GM10847 (cell line): ENCODE results near the gene TRAPPC2L.

Experiments
- POLR2A ChIP-seq: IDR thresholded peaks from 2 replicates; pipeline ENCODE4 v1.6.1; 2011; ENCODE audit not compliant: insufficient read length; ENCODE audit errors: extremely low read depth

Gene TRAPPC2L

DNA sequence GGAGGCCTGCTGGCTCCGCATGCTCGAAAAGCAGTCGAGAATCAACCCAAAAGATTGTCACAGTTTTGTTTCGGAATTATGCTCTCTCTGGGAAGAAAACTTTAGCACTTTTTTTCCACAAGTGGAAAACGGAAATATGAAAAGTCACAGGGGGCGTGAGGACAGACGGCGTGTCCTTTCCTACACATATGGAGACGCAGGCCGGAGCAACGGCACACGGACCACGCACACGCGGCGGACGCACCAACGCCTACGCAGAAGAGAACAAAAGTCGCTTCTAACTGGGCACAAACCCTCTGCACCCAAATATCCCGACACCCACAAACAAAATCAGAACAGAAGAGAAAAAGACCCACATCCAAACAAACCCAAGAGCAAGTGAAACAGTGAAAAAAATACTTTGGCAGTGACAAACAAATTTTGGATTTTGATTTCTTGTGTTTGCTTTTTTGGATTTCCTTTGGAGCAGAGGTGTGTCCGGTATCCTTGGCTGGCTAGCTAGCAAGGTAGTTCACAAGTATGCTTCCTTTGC, 18.8 kb downstream of the TRAPPC2L start:
- no peak for TF ChIP-seq POLR2A

DNA sequence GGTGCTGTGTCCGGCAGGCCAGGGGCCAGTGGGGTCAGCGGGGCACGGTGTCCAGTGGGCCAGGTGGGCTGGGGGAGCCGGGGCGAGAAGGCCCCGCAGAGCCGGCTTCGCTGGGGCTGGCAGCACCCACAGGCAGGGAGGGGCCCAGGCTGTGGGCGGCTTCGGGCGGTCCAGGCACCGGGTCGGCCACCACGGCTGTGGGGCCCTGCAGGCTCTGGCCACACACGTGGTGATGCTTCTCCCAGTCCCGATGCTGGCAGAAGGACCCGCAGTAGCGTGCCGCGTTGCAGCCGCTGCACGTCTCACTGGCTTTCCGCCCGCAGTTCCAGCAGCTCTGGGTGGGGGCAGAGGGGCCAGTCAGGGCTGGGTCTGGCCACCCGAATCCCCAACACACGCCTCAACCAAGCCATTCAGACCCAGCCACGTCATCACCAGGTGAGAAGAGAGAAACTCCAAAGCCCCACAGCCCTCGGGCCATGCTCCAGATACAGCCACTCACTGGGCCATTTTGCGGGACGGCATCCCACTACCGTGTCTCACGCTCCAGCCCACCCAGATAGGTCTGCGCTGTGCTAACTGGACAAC, 20.1 kb downstream of the TRAPPC2L start:
- TF ChIP-seq POLR2A, result no peak

DNA sequence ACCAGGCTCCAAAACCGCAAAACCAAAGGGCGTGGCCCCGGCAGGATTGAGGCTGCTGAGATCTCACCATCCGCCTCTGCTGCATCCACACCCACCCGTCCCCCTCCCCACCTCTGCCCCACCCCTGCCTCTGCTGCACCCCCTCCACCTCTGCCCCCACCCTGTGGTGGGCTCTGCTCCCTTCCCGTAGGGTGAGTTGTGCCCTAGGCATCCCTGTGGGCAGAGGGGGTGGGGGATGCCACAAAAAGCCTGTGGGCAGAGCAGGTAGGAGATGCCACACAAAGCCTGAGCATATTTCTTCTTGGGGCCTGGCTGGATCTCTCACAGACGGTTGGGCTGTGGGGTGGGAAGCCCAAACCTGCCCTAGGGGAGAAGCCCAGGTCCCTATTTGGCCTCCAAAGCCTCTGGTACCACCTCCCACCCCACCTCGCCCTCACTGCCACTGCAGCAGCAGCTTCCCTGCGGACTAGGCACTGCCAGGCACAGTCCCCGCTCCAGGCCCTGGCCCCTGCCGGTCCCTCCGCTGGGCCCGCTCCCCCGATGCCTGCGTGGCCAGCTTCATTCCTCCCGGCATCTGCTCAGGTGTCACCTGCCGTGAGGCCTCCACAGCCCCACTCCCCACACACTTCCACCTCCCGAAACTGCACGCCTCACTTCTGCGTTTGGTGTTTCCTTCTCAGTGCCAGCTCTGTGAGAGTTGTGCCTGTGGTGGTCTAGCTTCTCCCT, 20.8 kb downstream of the TRAPPC2L start:
- TF ChIP-seq POLR2A, result no peak

DNA sequence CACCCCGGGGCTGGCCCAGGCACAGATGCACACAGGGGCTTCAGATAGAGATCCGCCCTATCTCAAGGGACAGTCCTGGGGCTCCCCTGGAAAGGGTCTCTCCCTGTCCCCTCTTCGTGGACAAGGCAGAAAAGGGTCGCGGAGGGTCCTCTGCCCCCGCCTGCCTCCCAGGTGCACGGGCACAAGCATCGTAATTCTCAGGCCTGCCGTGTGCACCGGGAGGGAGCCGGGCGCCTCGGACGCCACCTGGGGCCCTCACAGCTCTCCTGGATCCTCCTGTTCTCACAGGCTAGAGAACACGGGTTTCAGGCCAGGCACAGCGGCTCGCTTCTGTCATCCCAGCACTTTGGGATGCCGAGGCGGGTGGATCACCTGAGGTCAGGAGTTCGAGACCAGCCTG, 21.4 kb downstream of the TRAPPC2L start:
- TF ChIP-seq POLR2A, result no peak

DNA sequence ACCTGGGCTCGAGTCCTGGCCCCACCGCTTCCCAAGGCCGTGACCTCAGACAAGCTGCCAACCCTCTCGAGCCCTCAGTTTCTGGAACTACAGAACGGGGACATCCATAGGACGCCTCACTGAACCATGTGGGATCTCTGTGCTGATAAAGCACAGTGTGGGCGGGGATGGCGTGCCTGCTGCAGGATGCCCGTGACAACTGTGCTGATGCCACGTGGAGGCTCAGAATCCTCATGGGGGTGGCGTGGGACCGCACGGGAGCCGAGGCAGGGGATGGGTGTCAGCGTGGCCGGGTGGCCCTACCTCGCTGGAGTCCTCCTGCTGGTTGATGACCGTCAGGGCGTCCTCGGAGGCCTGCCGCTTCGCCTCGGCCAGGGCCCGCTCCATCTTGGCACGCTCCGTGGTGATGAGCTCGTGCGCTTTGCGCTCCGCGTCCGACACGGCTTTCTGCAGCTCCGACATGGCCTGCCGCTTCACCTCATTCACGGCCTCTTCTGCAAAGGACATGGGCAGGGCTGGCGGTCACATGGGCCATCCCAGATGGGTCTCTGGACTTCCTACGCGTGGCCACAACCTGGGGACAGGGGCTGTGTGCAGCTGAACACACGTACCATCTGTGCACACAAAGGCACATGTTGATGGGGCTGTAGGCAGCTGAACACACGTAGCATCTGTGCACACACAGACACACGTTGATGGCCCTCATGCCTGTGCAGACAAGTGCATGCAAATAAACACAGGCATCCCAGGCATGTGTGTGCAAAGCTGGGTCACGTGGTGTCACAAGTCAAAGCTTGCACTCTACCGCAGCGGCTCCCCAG, 22.2 kb downstream of the TRAPPC2L start:
- TF ChIP-seq POLR2A, result no peak

DNA sequence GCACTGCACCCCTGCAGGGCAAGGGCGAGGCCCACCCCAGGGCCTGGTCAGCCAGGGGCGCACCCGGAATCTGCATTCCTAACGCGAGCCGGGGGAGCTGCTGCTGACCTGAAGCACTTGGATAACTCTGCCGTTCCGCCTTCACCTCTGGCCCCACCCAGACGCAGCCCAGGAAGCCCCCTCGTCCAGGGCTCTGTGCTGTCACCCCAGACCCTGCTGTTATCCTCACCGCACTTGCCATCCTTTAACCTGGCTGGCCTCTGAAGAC, 22.8 kb downstream of the TRAPPC2L start:
- TF ChIP-seq POLR2A, result no peak

DNA sequence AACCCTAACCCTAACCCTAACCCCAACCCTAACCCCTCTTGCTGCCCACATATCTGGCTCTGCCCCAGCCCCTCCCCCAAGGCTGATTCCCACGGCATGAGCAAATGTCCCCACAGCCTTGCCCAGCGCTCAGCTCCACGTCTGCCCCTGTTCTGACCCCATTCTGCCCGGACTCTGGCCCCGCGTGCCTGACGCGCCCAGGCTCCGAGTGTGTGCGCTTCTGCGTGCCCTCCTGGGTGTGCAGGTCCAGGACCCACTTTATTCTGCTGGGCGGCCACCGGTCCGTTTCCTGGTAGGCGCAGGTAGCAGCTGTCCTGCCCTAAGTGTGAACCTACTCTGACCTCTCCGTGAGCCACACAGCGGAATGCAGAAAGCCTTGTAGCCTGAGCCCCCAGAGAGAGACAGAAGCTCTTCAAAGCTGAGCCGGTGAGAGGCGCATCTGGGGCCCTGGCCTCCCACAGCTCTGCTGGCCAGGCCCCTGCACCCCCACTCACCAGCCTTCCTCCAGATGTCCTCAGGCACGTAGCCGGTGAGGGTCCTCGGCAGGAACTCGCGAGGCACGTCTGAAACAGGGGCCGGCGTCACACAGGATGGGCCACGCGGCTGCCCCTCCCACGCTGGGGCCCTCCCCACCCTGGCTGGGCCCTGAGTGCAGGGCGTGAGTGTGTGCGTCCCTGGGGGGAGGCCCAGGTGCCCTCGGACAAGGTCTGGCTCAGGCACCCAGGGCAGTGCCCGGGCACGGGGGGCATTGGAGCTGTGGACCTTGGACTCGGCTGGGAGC, 23.5 kb downstream of the TRAPPC2L start:
- TF ChIP-seq POLR2A, result no peak

DNA sequence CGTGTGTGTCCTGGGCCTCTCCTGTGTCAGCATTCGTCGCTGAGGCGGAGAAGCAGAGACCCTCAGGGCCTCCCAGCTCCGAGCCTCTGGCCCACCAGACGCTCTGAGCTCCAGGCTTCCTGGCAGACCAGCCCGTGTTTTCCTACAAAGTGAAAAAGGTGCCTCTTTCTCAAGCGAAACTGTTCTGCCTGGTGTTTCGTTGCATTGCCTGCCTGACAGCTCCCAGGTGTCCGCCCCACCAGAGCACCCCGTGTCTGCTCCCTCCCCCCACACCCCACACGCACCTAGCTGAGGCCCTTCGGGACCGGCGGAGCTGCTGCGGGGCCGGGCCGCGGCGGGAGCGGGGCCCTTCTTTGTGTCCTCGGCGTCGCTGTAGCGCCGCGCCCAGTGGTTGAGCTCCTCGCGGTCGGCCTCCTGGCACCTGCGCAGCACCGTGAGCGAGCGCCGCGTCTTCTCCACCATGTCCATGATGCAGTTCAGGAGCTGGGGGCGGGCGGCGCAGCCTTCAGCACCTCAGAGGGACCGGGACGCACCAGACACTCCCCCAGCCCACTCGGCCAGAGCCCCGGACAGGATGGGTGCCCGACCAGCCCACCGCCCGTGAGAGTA, 24.2 kb downstream of the TRAPPC2L start:
- TF ChIP-seq POLR2A, result no peak

DNA sequence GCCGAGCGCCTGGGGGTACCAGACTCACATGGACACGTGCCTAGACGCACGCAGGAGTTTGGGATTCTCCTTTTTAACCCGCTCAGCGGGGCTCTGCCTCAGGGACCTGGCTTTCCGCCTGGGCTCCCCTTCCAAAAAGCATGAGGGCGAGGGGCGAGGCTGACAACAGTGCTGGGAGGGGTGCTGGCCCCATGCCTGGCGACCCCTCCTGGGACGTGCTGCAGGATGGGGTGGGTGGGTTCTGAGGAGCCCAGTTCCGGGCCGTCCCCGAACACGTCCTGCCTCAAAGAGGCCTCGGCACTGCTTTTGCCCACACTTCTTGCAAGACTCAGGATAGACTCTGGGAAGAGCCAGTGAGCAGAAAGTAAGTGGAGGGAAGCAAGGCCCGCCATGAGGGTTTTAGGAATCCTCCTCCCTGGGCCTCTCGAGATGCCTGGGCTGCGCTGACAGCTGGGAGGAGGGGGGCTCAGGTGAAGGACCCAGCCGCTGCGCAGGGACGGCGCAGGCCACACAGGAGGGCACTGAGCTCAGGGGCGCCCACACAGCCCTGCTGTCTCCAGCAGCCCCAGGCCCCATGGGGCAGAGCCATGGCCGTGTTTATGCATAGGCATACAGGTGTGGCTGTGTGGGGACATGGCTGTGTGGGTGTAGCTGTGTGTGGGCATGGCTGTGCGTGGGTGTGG, 24.9 kb downstream of the TRAPPC2L start:
- no peak for TF ChIP-seq POLR2A

DNA sequence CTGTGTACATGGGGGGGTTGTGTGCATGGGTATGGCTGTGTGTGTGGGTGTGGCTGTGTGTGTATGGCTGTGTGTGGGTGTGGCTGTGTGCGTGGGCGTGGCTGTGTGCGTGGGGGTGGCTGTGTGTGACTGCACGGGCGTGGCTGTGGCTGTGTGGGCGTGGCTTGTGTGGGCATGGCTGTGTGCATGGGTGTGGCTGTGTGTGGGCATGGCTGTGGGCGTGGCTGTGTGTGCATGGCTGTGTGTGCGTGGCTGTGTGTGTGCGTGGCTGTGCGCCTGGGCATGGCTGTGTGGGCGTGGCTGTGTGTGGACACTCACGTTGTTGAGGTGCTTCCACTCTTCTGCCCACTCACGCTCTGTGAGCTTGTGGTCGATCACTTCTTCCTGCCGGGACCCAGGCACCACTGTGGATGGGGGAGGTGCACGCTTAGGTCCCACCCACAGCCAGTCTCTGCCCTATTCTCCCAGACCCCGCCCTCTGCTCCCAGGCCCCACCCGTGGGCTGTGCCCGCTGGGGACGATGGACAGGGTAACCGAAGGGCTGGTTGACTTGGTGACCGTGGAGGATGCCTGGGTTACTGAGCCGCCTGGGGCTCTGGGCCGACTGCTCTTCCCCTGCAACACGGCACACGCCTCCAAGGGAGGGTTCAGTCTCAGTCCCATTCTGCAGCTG, 25.6 kb downstream of the TRAPPC2L start:
- TF ChIP-seq POLR2A, result no peak

DNA sequence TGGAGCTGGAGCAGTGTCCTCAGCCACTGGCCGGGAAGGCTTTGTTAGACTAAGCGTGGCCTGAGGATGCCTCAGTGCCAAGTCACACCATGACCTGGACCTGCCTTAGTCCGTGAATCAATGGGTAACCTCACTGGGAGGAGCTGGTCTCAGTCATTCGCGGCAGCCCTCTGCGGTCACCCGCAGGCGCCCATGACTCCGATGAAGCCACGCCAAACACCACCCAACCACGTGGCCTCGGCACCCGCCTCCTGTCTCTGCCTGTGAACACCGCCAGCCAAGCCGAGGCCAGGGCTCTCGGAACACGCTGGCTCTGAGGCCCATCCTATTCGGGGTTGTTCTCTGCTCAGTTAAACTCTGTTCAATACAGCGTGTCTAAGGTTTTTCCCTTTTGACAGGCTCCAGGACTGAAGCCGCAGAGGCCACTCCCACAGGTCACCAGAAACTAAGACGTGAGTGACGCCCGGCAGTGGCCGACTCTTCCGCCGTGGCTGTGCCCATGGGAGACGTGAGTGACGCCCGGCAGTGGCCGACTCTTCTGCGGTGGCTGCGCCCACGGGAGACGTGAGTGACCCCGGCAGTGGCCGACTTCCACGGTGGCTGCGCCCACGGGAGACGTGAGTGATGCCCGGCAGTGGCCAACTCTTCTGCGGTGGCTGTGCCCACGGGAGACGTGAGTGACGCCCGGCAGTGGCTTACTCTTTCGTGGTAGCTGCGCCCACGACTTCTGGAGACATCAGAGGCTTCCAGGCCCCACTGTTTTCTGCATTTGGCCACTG, 26.4 kb downstream of the TRAPPC2L start:
- no peak for TF ChIP-seq POLR2A

DNA sequence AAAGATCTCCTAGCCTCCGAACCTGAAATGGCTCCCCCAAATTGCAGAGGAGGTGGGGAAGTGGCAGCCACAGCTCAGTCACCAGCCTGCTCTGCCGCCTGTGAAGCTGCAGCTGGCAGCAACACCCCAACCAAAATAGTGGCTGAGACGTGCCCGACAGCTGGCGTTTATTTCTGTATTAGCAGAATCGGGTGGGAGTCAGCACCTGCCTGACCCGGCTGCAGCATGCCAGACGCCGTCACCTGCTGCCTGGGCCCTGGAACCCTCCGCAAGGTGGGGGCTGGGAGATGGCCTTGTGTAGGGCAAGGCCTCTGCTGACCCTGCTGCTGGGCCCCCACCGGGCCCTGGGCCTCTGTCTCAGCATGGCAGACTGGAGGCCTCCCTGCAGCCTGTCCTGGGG, 27.0 kb downstream of the TRAPPC2L start:
- TF ChIP-seq POLR2A, result no peak

DNA sequence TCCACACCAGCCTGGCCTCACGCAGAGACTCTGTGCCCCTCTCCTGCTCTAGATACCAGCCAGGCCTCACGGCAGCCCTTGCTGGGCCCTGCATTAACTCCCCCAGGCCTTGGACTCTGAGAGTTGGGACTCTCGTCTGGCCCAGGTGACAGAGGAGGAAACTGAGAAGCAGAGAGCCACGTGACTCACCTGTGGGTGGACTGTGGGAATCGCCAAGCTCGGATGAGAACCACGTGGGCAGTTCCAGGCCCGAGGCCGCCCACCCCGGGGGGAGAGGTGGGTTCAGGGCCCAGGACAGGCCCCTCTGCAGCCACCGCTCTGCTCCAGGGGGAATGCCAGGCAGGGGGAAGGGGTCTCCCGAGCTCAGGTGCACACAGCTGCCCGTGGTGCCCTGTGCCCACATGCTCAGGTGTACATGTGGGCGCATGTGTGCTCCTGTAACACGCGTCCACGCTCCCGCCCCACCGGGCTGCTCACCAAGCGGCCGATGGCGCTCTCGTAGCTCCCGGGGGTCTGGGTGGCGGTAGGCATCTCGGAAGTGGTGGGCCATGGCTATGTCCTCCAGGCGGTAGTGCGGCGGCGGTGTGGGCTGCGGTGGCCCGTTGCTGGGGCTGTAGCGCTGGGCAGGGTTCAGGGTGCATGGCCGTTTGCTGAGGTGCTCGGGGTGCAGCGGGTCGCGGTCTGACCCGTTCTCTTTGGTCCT, 27.8 kb downstream of the TRAPPC2L start:
- no peak for TF ChIP-seq POLR2A

DNA sequence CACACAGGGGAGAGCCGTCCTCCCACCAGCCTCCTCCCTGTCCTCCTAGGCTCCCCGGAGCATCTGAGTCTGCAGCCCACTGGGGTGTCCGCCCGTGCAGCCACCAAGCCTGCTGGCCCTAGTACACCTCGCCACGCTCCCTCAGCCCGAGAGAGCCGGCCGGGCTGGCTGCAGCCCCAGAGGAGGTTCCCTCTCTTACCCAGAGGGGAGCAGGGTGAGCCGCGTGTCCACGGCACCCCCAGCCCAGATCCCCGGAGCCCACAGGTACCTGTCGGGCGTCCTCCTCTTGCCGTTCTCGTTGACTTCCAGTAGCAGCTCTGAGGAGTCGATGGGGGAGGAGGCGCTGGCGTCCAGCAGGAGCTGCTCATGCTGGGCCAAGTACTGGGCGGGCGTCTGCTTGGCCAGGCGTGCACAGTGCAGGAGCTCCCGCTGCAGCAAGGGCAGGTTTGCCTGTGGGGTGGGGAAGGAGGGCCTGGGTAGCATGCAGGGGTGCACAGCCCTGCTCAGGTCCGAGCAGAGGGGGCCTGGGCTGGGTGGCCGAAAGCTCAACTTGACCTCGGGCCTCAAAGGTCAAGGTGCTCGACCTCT, 28.9 kb downstream of the TRAPPC2L start:
- TF ChIP-seq POLR2A, result no peak
